Fibroblast of lung (primary cell): ENCODE results near the gene FOXA3. TPM values are rescaled to one million over a fixed set of nuclear protein-coding genes. Genes with fewer than 3 reads are reported as not detected.

Experiments
- DNase-seq, 2 donors: peaks; one replicate each; pipeline versions ENCODE4 v3.0.0 to v3.0.0-alpha.2; 2010; ENCODE audit warnings: low read depth in 2 of 2
- H2AFZ ChIP-seq: 2 replicates; pipeline ENCODE4 v1.5.1; 2012; ENCODE audit warnings: low read length, control low read depth, inconsistent platforms
- H3K27ac ChIP-seq: 2 replicates; pipeline ENCODE4 v1.5.1; 2011; ENCODE audit warnings: low read length, control low read depth; ENCODE audit not compliant: insufficient read depth
- H3K27me3 ChIP-seq: 2 replicates; pipeline ENCODE4 v1.5.1; 2011; ENCODE audit warnings: mild to moderate bottlenecking, low read length; ENCODE audit not compliant: control insufficient read depth, insufficient read depth
- H3K36me3 ChIP-seq: 2 replicates; pipeline ENCODE4 v1.5.1; 2011; ENCODE audit warnings: low read length; ENCODE audit not compliant: control insufficient read depth, insufficient read depth
- H3K4me1 ChIP-seq: 2 replicates; pipeline ENCODE4 v1.5.1; 2011; ENCODE audit warnings: low read length; ENCODE audit not compliant: control insufficient read depth, insufficient read depth; ENCODE audit errors: extremely low read depth
- H3K4me2 ChIP-seq: 2 replicates; pipeline ENCODE4 v1.5.1; 2011; ENCODE audit warnings: low read length, control low read depth; ENCODE audit not compliant: insufficient read depth; ENCODE audit errors: extremely low read depth
- H3K4me3 ChIP-seq, 4 experiments: fragments of 200-600 bp in 1 of 4; sonication (generic) in 1 of 4; replicated peaks in 1 of 4; 2 replicates each; pipeline ENCODE4 v1.5.1; 2011 to 2016; ENCODE audit warnings: low read length in 4 of 4, low read depth in 3 of 4, mild to moderate bottlenecking in 3 of 4, control low read depth in 2 of 4, inconsistent platforms in 1 of 4, mixed read lengths in 1 of 4; ENCODE audit not compliant: insufficient read depth in 1 of 4; ENCODE audit errors: control extremely low read depth in 1 of 4
- H3K79me2 ChIP-seq: 2 replicates; pipeline ENCODE4 v1.5.1; 2012; ENCODE audit warnings: mild to moderate bottlenecking, low read length, inconsistent platforms; ENCODE audit not compliant: control insufficient read depth, insufficient read depth
- H3K9ac ChIP-seq: 2 replicates; pipeline ENCODE4 v1.5.1; 2011; ENCODE audit warnings: mild to moderate bottlenecking, low read length, control low read depth; ENCODE audit not compliant: insufficient read depth
- H3K9me3 ChIP-seq: 2 replicates; pipeline ENCODE4 v1.5.1; 2012; ENCODE audit warnings: low read depth, low read length; ENCODE audit not compliant: control insufficient read depth, insufficient read depth
- H4K20me1 ChIP-seq: 2 replicates; pipeline ENCODE4 v1.5.1; 2011; ENCODE audit warnings: low read length; ENCODE audit not compliant: control insufficient read depth, insufficient read depth; ENCODE audit errors: extremely low read depth
- CTCF ChIP-seq, 2 donors: IDR thresholded peaks in 1 of 2; conservative IDR thresholded peaks in 1 of 2; 1 replicate in 1 of 2; 2 replicates in 1 of 2; pipeline ENCODE4 v1.5.1; 2011 to 2012; ENCODE audit warnings: low read length in 2 of 2, control low read depth in 1 of 2, inconsistent platforms in 1 of 2, low read depth in 1 of 2, mild to moderate bottlenecking in 1 of 2
- EZH2 ChIP-seq: IDR thresholded peaks from 2 replicates; pipeline ENCODE4 v1.5.1; 2012; ENCODE audit warnings: low read length, control low read depth, mild to moderate bottlenecking; ENCODE audit errors: missing control alignments
- polyA plus RNA-seq, 2 donors: library from polyadenylated mRNA; depleted of rRNA in 1 of 2; stranded (reverse) in 1 of 2; unstranded in 1 of 2; fragments of >200 nt; gene quantifications; 2 replicates each; pipeline ENCODE4 v1.2.1, GENCODE V29; 2011 to 2012; ENCODE audit warnings: missing spikeins in 1 of 2
- total RNA-seq: library from RNA; depleted of rRNA; stranded (reverse); fragments of >200 nt; gene quantifications from 2 replicates; pipeline ENCODE4 v1.2.1, GENCODE V29; 2014

FOXA3 gene
- total and polyA plus RNA-seq, 2 donors (not counting 1 experiment from before 2014, with no cell fraction given), result not detected

- Histone ChIP-seq H3K9me3 (no peaks in the 10 kb centered on the region), H4K20me1 (no peaks in the 10 kb centered on the region), H3K4me1 (peaks cover 3% of the 10 kb centered on the region), H3K27ac (no peak overlapping the region), H3K79me2 (no peaks in the 10 kb centered on the region), H3K4me2 (no peak overlapping the region), H3K36me3 (peaks cover 7% of the 10 kb centered on the region), H3K27me3 (no peaks in the 10 kb centered on the region), H3K9ac (no peak overlapping the region), H2AFZ (no peak overlapping the region), H3K4me3 (no peak overlapping the region)
- peak in 1 of 2 donors; percentile 10 for DNase-seq
- TF ChIP-seq CTCF (conservative IDR thresholded peaks at IDR 0.05 in 1 of 2, IDR thresholded peaks at IDR 0.05 in 1 of 2; ENCODE audit: low read depth in 1 of 2, low read length in 2 of 2) (no peak), EZH2 (no peak)
Observed at GRCh38 chr19:45815481-45816216, 48.5 kb upstream of the FOXA3 start.

- Histone ChIP-seq H3K4me1 (peaks cover 2% of the 10 kb centered on the region), H3K9ac (no peak overlapping the region), H3K36me3 (peaks cover 13% of the 10 kb centered on the region), H3K27ac (no peak overlapping the region), H4K20me1 (no peaks in the 10 kb centered on the region), H3K4me3 (no peak overlapping the region), H3K4me2 (no peak overlapping the region), H2AFZ (no peak overlapping the region), H3K9me3 (no peaks in the 10 kb centered on the region), H3K27me3 (no peaks in the 10 kb centered on the region), H3K79me2 (no peaks in the 10 kb centered on the region)
- TF ChIP-seq EZH2 (no peak), CTCF (conservative IDR thresholded peaks at IDR 0.05 in 1 of 2, IDR thresholded peaks at IDR 0.05 in 1 of 2; ENCODE audit: low read depth in 1 of 2, low read length in 2 of 2) (no peak)
- no peak for DNase-seq
Observed at GRCh38 chr19:45816236-45817009, 47.7 kb upstream of the FOXA3 start.

GRCh38 chr19:45817010-45817724 is 47.0 kb upstream of the FOXA3 start:
- Histone ChIP-seq H3K27me3 (no peaks in the 10 kb centered on the region), H3K4me3 (no peak overlapping the region), H3K27ac (no peak overlapping the region), H3K36me3 (peaks cover 15% of the 10 kb centered on the region), H2AFZ (no peak overlapping the region), H3K4me2 (no peak overlapping the region), H3K4me1 (peaks cover 2% of the 10 kb centered on the region), H3K79me2 (no peaks in the 10 kb centered on the region), H3K9me3 (no peaks in the 10 kb centered on the region), H3K9ac (no peak overlapping the region), H4K20me1 (no peaks in the 10 kb centered on the region)
- peak; percentile 83 to 94 for DNase-seq
- TF ChIP-seq CTCF (conservative IDR thresholded peaks at IDR 0.05 in 1 of 2, IDR thresholded peaks at IDR 0.05 in 1 of 2; ENCODE audit: low read depth in 1 of 2, low read length in 2 of 2), result peak; percentile 94 to 97
- TF ChIP-seq EZH2, result no peak
